ENCODE results near the gene BAK1. TPM values are rescaled to one million over a fixed set of nuclear protein-coding genes. Genes with fewer than 3 reads are reported as not detected.

BAK1 gene
- total and polyA plus RNA-seq, 2 of the 13 experiments (the other 11 are each of a cell fraction or from before 2014, with no cell fraction given) = 15.0 to 23.8 TPM

- TF ChIP-seq MIER3 (CRISPR knock-in tag; IDR thresholded peaks at IDR 0.05; ENCODE audit: borderline replicate concordance) (peak; percentile 27; the same call in 1 of the 2 replicates), PAXIP1 (CRISPR knock-in tag; conservative IDR thresholded peaks at IDR 0.05) (peak; percentile 63), RXRA (CRISPR knock-in tag; IDR thresholded peaks at IDR 0.05) (peak; percentile 87), ATF2 (CRISPR knock-in tag; IDR thresholded peaks at IDR 0.05) (peak; percentile 13; the same call in 1 of the 2 replicates), ZNF879 (CRISPR knock-in tag; IDR thresholded peaks at IDR 0.05) (0 out of 2 replicates have a peak, but pooled peaks have one; percentile 54), NR2C2 (CRISPR knock-in tag; IDR thresholded peaks at IDR 0.05; ENCODE audit: borderline replicate concordance) (0 out of 2 replicates have a peak, but pooled peaks have one; percentile 50), ZNF883 (CRISPR knock-in tag; IDR thresholded peaks at IDR 0.05; ENCODE audit: not compliant biosample characterization) (peak; percentile 54), ZNF557 (CRISPR knock-in tag; IDR thresholded peaks at IDR 0.05) (0 out of 2 replicates have a peak, but pooled peaks have one; percentile 20), ZNF430 (CRISPR knock-in tag; IDR thresholded peaks at IDR 0.05) (peak; percentile 87), ZNF644 (CRISPR knock-in tag; IDR thresholded peaks at IDR 0.05; ENCODE audit: low read depth) (peak; percentile 39; the same call in 1 of the 2 replicates), SAFB2 (CRISPR knock-in tag; IDR thresholded peaks at IDR 0.05; ENCODE audit: borderline replicate concordance, low read depth) (0 out of 2 replicates have a peak, but pooled peaks have one; percentile 53), CBX5 (CRISPR knock-in tag; IDR thresholded peaks at IDR 0.05; ENCODE audit: borderline replicate concordance) (peak; percentile 75; the same call in 1 of the 2 replicates), ZBTB3 (CRISPR knock-in tag; IDR thresholded peaks at IDR 0.05; ENCODE audit: borderline replicate concordance, low read depth) (no peak), BRD4 (CRISPR knock-in tag; IDR thresholded peaks at IDR 0.05) (0 out of 2 replicates have a peak, but pooled peaks have one; percentile 10), TBX2 (CRISPR knock-in tag; IDR thresholded peaks at IDR 0.05; ENCODE audit: borderline replicate concordance) (peak; percentile 84; the same call in 1 of the 2 replicates), SPEN (CRISPR knock-in tag; IDR thresholded peaks at IDR 0.05; ENCODE audit: low read depth) (peak; percentile 66), ETV5 (CRISPR knock-in tag; IDR thresholded peaks at IDR 0.05; ENCODE audit: borderline replicate concordance) (0 out of 2 replicates have a peak, but pooled peaks have one; percentile 1), ZNF446 (CRISPR knock-in tag; IDR thresholded peaks at IDR 0.05) (peak; percentile 74; the same call in 1 of the 2 replicates), KLF16 (CRISPR knock-in tag; IDR thresholded peaks at IDR 0.05) (0 out of 4 replicates have a peak, but pooled peaks of 1 of the 2 experiments have one; percentile 13), ZNF563 (CRISPR knock-in tag; IDR thresholded peaks at IDR 0.05) (peak; percentile 59; the same call in 1 of the 2 replicates), RAD21 (CRISPR knock-in tag; IDR thresholded peaks at IDR 0.05) (peak; percentile 58; the same call in 1 of the 2 replicates), AGO2 (optimal IDR thresholded peaks at IDR 0.05; ENCODE audit: low read depth, low read length) (peak; percentile 50), ZBTB20 (CRISPR knock-in tag; IDR thresholded peaks at IDR 0.05; ENCODE audit: borderline replicate concordance, low read depth) (0 out of 2 replicates have a peak, but pooled peaks have one; percentile 43), HDAC1 (CRISPR knock-in tag; IDR thresholded peaks at IDR 0.05) (no peak; the same call in 1 of the 2 replicates), HIVEP1 (CRISPR knock-in tag; IDR thresholded peaks at IDR 0.05) (0 out of 2 replicates have a peak, but pooled peaks have one; percentile 22)
Observed at GRCh38 chr6:33590531-33591198, 10.6 kb upstream of the BAK1 start (continued).

Data from HepG2 (cell line).